HepG2 (cell line): ENCODE results near the gene PARD3. TPM values are rescaled to one million over a fixed set of nuclear protein-coding genes. Genes with fewer than 3 reads are reported as not detected.

Source experiments
- ATAC-seq: fragments of 200-7000 bp; cut with Tn5 transposase; 3 replicates; pipeline ENCODE4 v1.9.1; 2020; ENCODE audit warnings: mild to moderate bottlenecking, moderate library complexity
- BruUV-seq: library from RNA; stranded (reverse); fragments of 400-500 nt; replicated peaks from 2 replicates; lab custom pipeline; 2021; lab: Mats Ljungman, UMichigan
- CTCF ChIA-PET: fragments of 300-600 bp; formaldehyde crosslinking; extraction: SDS; loops from one replicate; lab custom pipeline; 2021; ENCODE audit warnings: low total read pairs, inconsistent platforms, low intra/inter-chr PET ratio; lab: Yijun Ruan, JAX
- POLR2A ChIA-PET: fragments of 350-600 bp; sonication (Branson Sonifier 250); formaldehyde crosslinking; loops from one replicate; lab custom pipeline; 2020; ENCODE audit warnings: antibody characterized with exemption, inconsistent platforms; lab: Yijun Ruan, JAX
- DNase-seq: peaks from one replicate; pipeline ENCODE4 v3.0.0-alpha.2; 2015; ENCODE audit warnings: low spot score
- FAIRE-seq: peaks from 3 replicates; lab custom pipeline; 2011; peaks lifted over from hg19 to GRCh38; lab: Jason Lieb, UNC
- H2AFZ ChIP-seq: one replicate; pipeline ENCODE4 v1.6.1; 2011; ENCODE audit warnings: low read length, inconsistent platforms
- H3K27ac ChIP-seq: fragments of 300-600 bp; 3 replicates; pipeline ENCODE4 v1.8.0; 2011; ENCODE audit warnings: mixed run types, mild to moderate bottlenecking, mixed read lengths, low read length, inconsistent platforms; ENCODE audit not compliant: insufficient read depth; ENCODE audit errors: extremely low read length
- H3K27me3 ChIP-seq, 2 experiments: fragments of 200-600 bp in 1 of 2; 2 replicates in 1 of 2; 3 replicates in 1 of 2; pipeline versions ENCODE4 v1.6.0 to v1.8.0; 2011; ENCODE audit warnings: low read length in 2 of 2, mild to moderate bottlenecking in 2 of 2, moderate library complexity in 2 of 2, inconsistent platforms in 1 of 2; ENCODE audit not compliant: insufficient read depth in 2 of 2, control insufficient read depth in 1 of 2
- H3K36me3 ChIP-seq, 2 experiments: fragments of 200-600 bp in 1 of 2; replicated peaks in 1 of 2; 2 replicates in 1 of 2; 3 replicates in 1 of 2; pipeline versions ENCODE4 v1.5.1 to v1.8.0; 2011; ENCODE audit warnings: low read length in 2 of 2, inconsistent platforms in 1 of 2; ENCODE audit not compliant: insufficient read depth in 2 of 2, control insufficient read depth in 1 of 2
- H3K4me1 ChIP-seq: 2 replicates; pipeline ENCODE4 v1.5.1; 2012; ENCODE audit warnings: low read length, inconsistent platforms; ENCODE audit not compliant: insufficient read depth
- H3K4me2 ChIP-seq: 2 replicates; pipeline ENCODE4 v1.6.0; 2011; ENCODE audit warnings: low read depth, low read length, inconsistent platforms
- H3K4me3 ChIP-seq, 3 experiments: fragments of 200-600 bp in 1 of 3; sonication (generic), shearing (Covaris generic) in 1 of 3; replicated peaks in 1 of 3; 2 replicates each; pipeline ENCODE4 v1.5.1; 2011 to 2016; ENCODE audit warnings: low read length in 3 of 3, inconsistent platforms in 2 of 3, low read depth in 2 of 3, mild to moderate bottlenecking in 2 of 3, control low read depth in 1 of 3, mixed read lengths in 1 of 3; ENCODE audit not compliant: insufficient read depth in 1 of 3
- H3K79me2 ChIP-seq: one replicate; pipeline ENCODE4 v1.6.1; 2011; ENCODE audit warnings: low read length, inconsistent platforms; ENCODE audit not compliant: insufficient read depth
- H3K9ac ChIP-seq: 2 replicates; pipeline ENCODE4 v1.6.0; 2011; ENCODE audit warnings: mild to moderate bottlenecking, low read depth, low read length, inconsistent platforms; ENCODE audit not compliant: insufficient read depth
- H3K9me3 ChIP-seq: 2 replicates; pipeline ENCODE4 v1.5.1; 2012; ENCODE audit warnings: mild to moderate bottlenecking, low read length
- H4K20me1 ChIP-seq: 2 replicates; pipeline ENCODE4 v1.6.0; 2011; ENCODE audit warnings: inconsistent platforms, mild to moderate bottlenecking, low read length, moderate library complexity; ENCODE audit not compliant: insufficient read depth
- CENPX ChIP-seq: sonication (generic); formaldehyde crosslinking; IDR thresholded peaks from 2 replicates; pipeline ENCODE4 v1.9.0; 2021; ENCODE audit warnings: mild to moderate bottlenecking, missing genetic modification reagents, moderate library complexity
- HDAC6 ChIP-seq: fragments of 200-600 bp; sonication (generic); IDR thresholded peaks from 2 replicates; pipeline ENCODE4 v1.7.0; 2017; ENCODE audit warnings: mild to moderate bottlenecking, antibody characterized with exemption, low read length, low read depth
- KDM2A ChIP-seq: sonication (generic); formaldehyde crosslinking; IDR thresholded peaks from 2 replicates; pipeline ENCODE4 v1.4.0; 2020; ENCODE audit warnings: low read depth, missing genetic modification reagents, borderline replicate concordance
- KDM6A ChIP-seq: IDR thresholded peaks from 2 replicates; pipeline ENCODE4 v1.6.1; 2016; ENCODE audit warnings: low read depth
- KLF11 ChIP-seq: IDR thresholded peaks from 2 replicates; pipeline ENCODE4 v1.6.1; 2016; ENCODE audit warnings: missing compliant biosample characterization
- MAZ ChIP-seq, 2 experiments: sonication (generic) in 1 of 2; formaldehyde crosslinking in 1 of 2; IDR thresholded peaks; 2 replicates each; pipeline versions ENCODE4 v1.5.0 to v1.6.1; 2012 to 2020; ENCODE audit warnings: low read depth in 2 of 2, mild to moderate bottlenecking in 2 of 2, borderline replicate concordance in 1 of 2, improper control_type of control experiment in 1 of 2, low read length in 1 of 2, missing genetic modification reagents in 1 of 2, moderate library complexity in 1 of 2
- MYNN ChIP-seq: sonication (generic); formaldehyde crosslinking; IDR thresholded peaks from 2 replicates; pipeline ENCODE4 v1.4.0; 2020; ENCODE audit warnings: mild to moderate bottlenecking, low read depth, missing genetic modification reagents
- RBAK ChIP-seq: sonication (generic); formaldehyde crosslinking; IDR thresholded peaks from 2 replicates; pipeline ENCODE4 v1.5.1; 2020; ENCODE audit warnings: mild to moderate bottlenecking, missing genetic modification reagents
- REPIN1 ChIP-seq: sonication (generic); formaldehyde crosslinking; IDR thresholded peaks from 2 replicates; pipeline ENCODE4 v1.8.0; 2022; ENCODE audit warnings: missing genetic modification reagents, low read depth, mild to moderate bottlenecking, borderline replicate concordance
- TARDBP ChIP-seq: sonication (generic); formaldehyde crosslinking; IDR thresholded peaks from 2 replicates; pipeline ENCODE4 v1.8.0; 2022; ENCODE audit warnings: mild to moderate bottlenecking, missing genetic modification reagents
- ZNF124 ChIP-seq: sonication (generic); formaldehyde crosslinking; IDR thresholded peaks from 2 replicates; pipeline ENCODE4 v1.4.0; 2020; ENCODE audit warnings: missing genetic modification reagents
- ZNF17 ChIP-seq: sonication (generic); formaldehyde crosslinking; IDR thresholded peaks from 2 replicates; pipeline ENCODE4 v1.5.0; 2020; ENCODE audit warnings: mild to moderate bottlenecking, missing genetic modification reagents
- ZNF598 ChIP-seq: sonication (generic); formaldehyde crosslinking; IDR thresholded peaks from 2 replicates; pipeline ENCODE4 v1.5.1; 2020; ENCODE audit warnings: mild to moderate bottlenecking, missing genetic modification reagents, borderline replicate concordance
- ZNF629 ChIP-seq: sonication (generic); formaldehyde crosslinking; conservative IDR thresholded peaks from 2 replicates; pipeline ENCODE4 v1.5.0; 2020; ENCODE audit warnings: missing genetic modification reagents
- ZNF678 ChIP-seq: sonication (generic); formaldehyde crosslinking; IDR thresholded peaks from 2 replicates; pipeline ENCODE4 v1.4.0; 2020; ENCODE audit warnings: mild to moderate bottlenecking, missing genetic modification reagents
- ZNF883 ChIP-seq: sonication (generic); formaldehyde crosslinking; IDR thresholded peaks from 2 replicates; pipeline ENCODE4 v1.5.1; 2020; ENCODE audit warnings: mild to moderate bottlenecking, missing genetic modification reagents; ENCODE audit errors: not compliant biosample characterization
- WGBS: methylation state at CpG from one replicate; pipeline ENCODE4 v1.1.6; 2017; ENCODE audit warnings: low lambda C conversion rate; 5-methylcytosine and 5-hydroxymethylcytosine counted together
- in situ Hi-C: cut with HindIII; loops from 2 replicates; pipeline ENCODE4 v1.10.0; 2017; ENCODE audit warnings: low pct_unique_long_range_greater_than_20kb; ENCODE audit not compliant: extremely low pct_ligation_motif_present
- intact Hi-C: fragments of 100-400 bp; cut with micrococcal nuclease; formaldehyde crosslinking; loops from one replicate; pipeline ENCODE4 v1.10.0; 2022; ENCODE audit not compliant: unreplicated experiment
- polyA plus RNA-seq, 8 experiments: library from polyadenylated mRNA; depleted of rRNA in 3 of 8; stranded (reverse) in 7 of 8; unstranded in 1 of 8; fragments of >200 nt; fragmentation: Illumina TruSeq in 4 of 8; extraction: Trizol in 4 of 8; gene quantifications; 2 replicates each; pipeline versions ENCODE4 v1.2.1 to v1.2.3, GENCODE V29; 2011 to 2016; ENCODE audit warnings: low read depth in 4 of 8, missing spikeins in 1 of 8, mixed read lengths in 1 of 8; ENCODE audit not compliant: insufficient read depth in 1 of 8
- total RNA-seq, 5 experiments: library from RNA; depleted of rRNA; stranded (reverse); fragments of >200 nt; fragmentation: Illumina TruSeq; extraction: Trizol; gene quantifications; 2 replicates each; pipeline ENCODE4 v1.2.3, GENCODE V29; 2016; ENCODE audit warnings: low read depth in 1 of 5
- TF ChIP-seq, protein P1 (sequence below): sonication (generic); formaldehyde crosslinking; IDR thresholded peaks from 2 replicates; pipeline ENCODE4 v1.8.0; 2023; ENCODE audit warnings: mild to moderate bottlenecking, missing genetic modification reagents
- TF ChIP-seq, protein P2 (sequence below): IDR thresholded peaks from 2 replicates; pipeline ENCODE4 v1.6.1; 2016; ENCODE audit warnings: low read depth, borderline replicate concordance
- TF ChIP-seq, protein P3 (sequence below): sonication (generic); formaldehyde crosslinking; IDR thresholded peaks from 2 replicates; pipeline ENCODE4 v1.4.0; 2020; ENCODE audit warnings: missing genetic modification reagents
- TF ChIP-seq, protein P4 (sequence below): sonication (generic); formaldehyde crosslinking; IDR thresholded peaks from 2 replicates; pipeline ENCODE4 v1.8.0; 2022; ENCODE audit warnings: low read depth, missing genetic modification reagents

Gene PARD3
- total and polyA plus RNA-seq, 2 of the 13 experiments (the other 11 are each of a cell fraction or from before 2014, with no cell fraction given): 40.9 to 60.0 TPM

GRCh38 chr10:34081948-34082347, 733.1 kb downstream of the PARD3 start (continued):
- TF ChIP-seq ZNF124 (CRISPR knock-in tag) (no peak), RBAK (CRISPR knock-in tag) (no peak), ZNF883 (CRISPR knock-in tag) (no peak), REPIN1 (CRISPR knock-in tag) (0 out of 2 replicates have a peak, but pooled peaks have one; percentile 33), ZNF629 (CRISPR knock-in tag) (no peak), KDM2A (0 out of 2 replicates have a peak, but pooled peaks have one; percentile 21)
- TF ChIP-seq, protein P1, sequence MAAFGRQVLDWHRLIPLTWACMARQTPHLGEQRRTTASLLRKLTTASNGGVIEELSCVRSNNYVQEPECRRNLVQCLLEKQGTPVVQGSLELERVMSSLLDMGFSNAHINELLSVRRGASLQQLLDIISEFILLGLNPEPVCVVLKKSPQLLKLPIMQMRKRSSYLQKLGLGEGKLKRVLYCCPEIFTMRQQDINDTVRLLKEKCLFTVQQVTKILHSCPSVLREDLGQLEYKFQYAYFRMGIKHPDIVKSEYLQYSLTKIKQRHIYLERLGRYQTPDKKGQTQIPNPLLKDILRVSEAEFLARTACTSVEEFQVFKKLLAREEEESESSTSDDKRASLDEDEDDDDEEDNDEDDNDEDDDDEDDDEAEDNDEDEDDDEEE (CRISPR knock-in tag): no peak
- TF ChIP-seq, protein P2, sequence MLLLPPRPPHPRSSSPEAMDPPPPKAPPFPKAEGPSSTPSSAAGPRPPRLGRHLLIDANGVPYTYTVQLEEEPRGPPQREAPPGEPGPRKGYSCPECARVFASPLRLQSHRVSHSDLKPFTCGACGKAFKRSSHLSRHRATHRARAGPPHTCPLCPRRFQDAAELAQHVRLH: no peak

- DNase-seq (no peak), ATAC-seq (no peak), FAIRE-seq (no peak)
- intact Hi-C loops: no loop called here
- POLR2A ChIA-PET: no interaction called here
- Histone ChIP-seq H3K4me3 (no peak overlapping the region), H4K20me1 (no peaks in the 10 kb centered on the region), H3K79me2 (no peaks in the 10 kb centered on the region), H3K4me1 (peaks cover 8% of the 10 kb centered on the region), H2AFZ (no peak overlapping the region), H3K27me3 (peaks cover 2 to 3% of the 10 kb centered on the region in 2 experiments; a peak in 1 of 5 replicates), H3K9ac (no peak overlapping the region), H3K9me3 (peaks cover 14% of the 10 kb centered on the region), H3K4me2 (no peak overlapping the region), H3K27ac (no peak overlapping the region), H3K36me3 (no peaks in the 10 kb centered on the region)
- in situ Hi-C loops: no loop called here
- WGBS: 56% methylated on average over 6 of the region's 6 CpGs
- CTCF ChIA-PET: interaction anchor here (1.2 kb wide), 1 partner anchor 557 kb away, joined by 3 read pairs; no protein-coding TSS in a partner anchor
- no TSS peak for BruUV-seq
- TF ChIP-seq MYNN (no peak), KDM6A (no peak), TARDBP (no peak), MAZ (IDR thresholded peaks at IDR 0.05; ENCODE audit: borderline replicate concordance, low read depth, low read length) (no peak), MAZ (CRISPR knock-in tag; IDR thresholded peaks at IDR 0.05; ENCODE audit: low read depth) (no peak), KLF11 (no peak), HDAC6 (no peak), ZNF598 (CRISPR knock-in tag) (no peak), ZNF678 (CRISPR knock-in tag) (no peak), ZNF17 (no peak), CENPX (no peak)
- TF ChIP-seq, protein P3, sequence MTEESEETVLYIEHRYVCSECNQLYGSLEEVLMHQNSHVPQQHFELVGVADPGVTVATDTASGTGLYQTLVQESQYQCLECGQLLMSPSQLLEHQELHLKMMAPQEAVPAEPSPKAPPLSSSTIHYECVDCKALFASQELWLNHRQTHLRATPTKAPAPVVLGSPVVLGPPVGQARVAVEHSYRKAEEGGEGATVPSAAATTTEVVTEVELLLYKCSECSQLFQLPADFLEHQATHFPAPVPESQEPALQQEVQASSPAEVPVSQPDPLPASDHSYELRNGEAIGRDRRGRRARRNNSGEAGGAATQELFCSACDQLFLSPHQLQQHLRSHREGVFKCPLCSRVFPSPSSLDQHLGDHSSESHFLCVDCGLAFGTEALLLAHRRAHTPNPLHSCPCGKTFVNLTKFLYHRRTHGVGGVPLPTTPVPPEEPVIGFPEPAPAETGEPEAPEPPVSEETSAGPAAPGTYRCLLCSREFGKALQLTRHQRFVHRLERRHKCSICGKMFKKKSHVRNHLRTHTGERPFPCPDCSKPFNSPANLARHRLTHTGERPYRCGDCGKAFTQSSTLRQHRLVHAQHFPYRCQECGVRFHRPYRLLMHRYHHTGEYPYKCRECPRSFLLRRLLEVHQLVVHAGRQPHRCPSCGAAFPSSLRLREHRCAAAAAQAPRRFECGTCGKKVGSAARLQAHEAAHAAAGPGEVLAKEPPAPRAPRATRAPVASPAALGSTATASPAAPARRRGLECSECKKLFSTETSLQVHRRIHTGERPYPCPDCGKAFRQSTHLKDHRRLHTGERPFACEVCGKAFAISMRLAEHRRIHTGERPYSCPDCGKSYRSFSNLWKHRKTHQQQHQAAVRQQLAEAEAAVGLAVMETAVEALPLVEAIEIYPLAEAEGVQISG: no peak
- TF ChIP-seq, protein P4, sequence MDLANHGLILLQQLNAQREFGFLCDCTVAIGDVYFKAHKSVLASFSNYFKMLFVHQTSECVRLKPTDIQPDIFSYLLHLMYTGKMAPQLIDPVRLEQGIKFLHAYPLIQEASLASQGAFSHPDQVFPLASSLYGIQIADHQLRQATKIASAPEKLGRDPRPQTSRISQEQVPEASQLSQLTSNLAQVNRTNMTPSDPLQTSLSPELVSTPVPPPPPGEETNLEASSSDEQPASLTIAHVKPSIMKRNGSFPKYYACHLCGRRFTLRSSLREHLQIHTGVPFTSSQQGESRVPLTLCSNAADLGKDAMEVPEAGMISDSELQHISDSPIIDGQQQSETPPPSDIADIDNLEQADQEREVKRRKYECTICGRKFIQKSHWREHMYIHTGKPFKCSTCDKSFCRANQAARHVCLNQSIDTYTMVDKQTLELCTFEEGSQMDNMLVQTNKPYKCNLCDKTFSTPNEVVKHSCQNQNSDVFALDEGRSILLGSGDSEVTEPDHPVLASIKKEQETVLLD (CRISPR knock-in tag): no peak
Measured at GRCh38 chr10:34081347-34081743, 733.8 kb downstream of the PARD3 start.
